CD4-positive, CD25-positive, alpha-beta regulatory T cell (primary cell): ENCODE measurements around the gene MPZL3. TPM values are rescaled to one million over a fixed set of nuclear protein-coding genes. Genes with fewer than 3 reads are reported as not detected.

Experiments used
- ATAC-seq, 2 donors: fragments of 150-1000 bp; cut with Tn5 transposase; one replicate each; pipeline ENCODE4 v1.10.0; 2021; ENCODE audit warnings: low read depth in 2 of 2, moderate number of reproducible peaks in 2 of 2, moderate library complexity in 1 of 2
- DNase-seq, 3 donors: peaks; one replicate each; pipeline versions ENCODE4 v3.0.0 to v3.0.0-alpha.2; 2012 to 2022; ENCODE audit warnings: mixed read lengths in 1 of 3
- H3K27ac ChIP-seq: one replicate; pipeline ENCODE4 v1.7.0; 2013; ENCODE audit warnings: mild to moderate bottlenecking, low read length; ENCODE audit not compliant: insufficient read depth, poor library complexity, severe bottlenecking
- H3K27me3 ChIP-seq: one replicate; pipeline ENCODE4 v1.7.0; 2013; ENCODE audit warnings: low read length; ENCODE audit not compliant: control insufficient read depth, insufficient read depth
- H3K36me3 ChIP-seq: one replicate; pipeline ENCODE4 v1.7.0; 2013; ENCODE audit warnings: mild to moderate bottlenecking, low read length, moderate library complexity; ENCODE audit not compliant: control insufficient read depth, insufficient read depth
- H3K4me1 ChIP-seq: 2 replicates; pipeline ENCODE4 v1.7.0; 2013; ENCODE audit warnings: mild to moderate bottlenecking, low read length; ENCODE audit not compliant: insufficient read depth, control insufficient read depth, poor library complexity, severe bottlenecking
- H3K4me3 ChIP-seq: one replicate; pipeline ENCODE4 v1.7.0; 2013; ENCODE audit warnings: low read depth, mild to moderate bottlenecking, low read length, moderate library complexity
- H3K9me3 ChIP-seq, 2 experiments: 1 replicate in 1 of 2; 2 replicates in 1 of 2; pipeline ENCODE4 v1.7.0; 2013; ENCODE audit warnings: low read length in 2 of 2, mild to moderate bottlenecking in 1 of 2, moderate library complexity in 1 of 2; ENCODE audit not compliant: control insufficient read depth in 2 of 2
- H3K27ac Mint-ChIP-seq, 3 donors: one replicate each; pipeline ENCODE4 v1.8.0; 2020 to 2022; ENCODE audit warnings: mild to moderate bottlenecking in 3 of 3, mixed read lengths in 3 of 3, moderate library complexity in 2 of 3
- H3K27me3 Mint-ChIP-seq: one replicate; pipeline ENCODE4 v1.8.0; 2022; ENCODE audit warnings: mild to moderate bottlenecking, mixed read lengths
- H3K36me3 Mint-ChIP-seq: one replicate; pipeline ENCODE4 v1.8.0; 2020; ENCODE audit warnings: mixed read lengths
- H3K4me1 Mint-ChIP-seq, 4 donors: one replicate each; pipeline ENCODE4 v1.8.0; 2020 to 2022; ENCODE audit warnings: mixed read lengths in 4 of 4, mild to moderate bottlenecking in 1 of 4
- H3K4me3 Mint-ChIP-seq, 4 donors: one replicate each; pipeline ENCODE4 v1.8.0; 2020 to 2022; ENCODE audit warnings: mild to moderate bottlenecking in 4 of 4, mixed read lengths in 4 of 4, moderate library complexity in 3 of 4
- H3K9me3 Mint-ChIP-seq, 7 donors: one replicate each; pipeline ENCODE4 v1.8.0; 2020 to 2022; ENCODE audit warnings: mixed read lengths in 7 of 7, mild to moderate bottlenecking in 3 of 7, moderate library complexity in 2 of 7
- polyA plus RNA-seq, 4 donors: library from polyadenylated mRNA; unstranded; fragments of 300-500 nt; fragmentation: Illumina TruSeq; gene quantifications; one replicate each; pipeline ENCODE4 v1.2.3, GENCODE V29; 2021
- total RNA-seq: library from RNA; stranded (reverse); gene quantifications from one replicate; pipeline ENCODE4 v1.2.3, GENCODE V29; 2022

The MPZL3 gene
- total and polyA plus RNA-seq, 5 donors from 2014 or later: 4.5 to 16.1 (median 6.3) TPM

GRCh38 chr11:118245936-118246562 is 6.1 kb downstream of the MPZL3 start:
- Histone ChIP-seq H3K27me3 (no peaks in the 10 kb centered on the region), H3K4me3 (no peak overlapping the region), H3K9me3 (no peaks in the 10 kb centered on the region), H3K27ac (no peak overlapping the region), H3K36me3 (no peaks in the 10 kb centered on the region), H3K4me1 (peaks cover 39% of the 10 kb centered on the region)
- ATAC-seq (no peak), DNase-seq (no peak)
- peaks cover 18% of the 10 kb centered on the region for H3K36me3 Mint-ChIP-seq
- peak overlapping the region in 1 of 4 donors; percentile 27 for H3K4me3 Mint-ChIP-seq
- H3K27ac Mint-ChIP-seq: peak overlapping the region; percentile 15 to 39 (median 17)
- no peaks in the 10 kb centered on the region for H3K27me3 Mint-ChIP-seq
- peaks cover 0 to 1% (median 0%) of the 10 kb centered on the region in 7 donors for H3K9me3 Mint-ChIP-seq
- H3K4me1 Mint-ChIP-seq: peaks cover 57 to 78% (median 67%) of the 10 kb centered on the region in 4 donors

- no peaks in the 10 kb centered on the region for H3K36me3 ChIP-seq
- no peaks in the 10 kb centered on the region for H3K27me3 Mint-ChIP-seq
- H3K36me3 Mint-ChIP-seq: peaks cover 21% of the 10 kb centered on the region
- peak overlapping the region in 1 of 4 donors; percentile 76 for H3K4me3 Mint-ChIP-seq
- no peaks in the 10 kb centered on the region for H3K27me3 ChIP-seq
- ATAC-seq: no peak
- H3K4me3 ChIP-seq: no peak overlapping the region
- H3K4me1 ChIP-seq: peaks cover 44% of the 10 kb centered on the region
- no peak overlapping the region for H3K27ac ChIP-seq
- H3K9me3 ChIP-seq: no peaks in the 10 kb centered on the region
- H3K4me1 Mint-ChIP-seq: peaks cover 59 to 78% (median 71%) of the 10 kb centered on the region in 4 donors
- H3K27ac Mint-ChIP-seq: peak overlapping the region; percentile 70 to 91 (median 88)
- H3K9me3 Mint-ChIP-seq: peaks cover 0 to 1% (median 0%) of the 10 kb centered on the region in 7 donors
- DNase-seq: no peak
Observed at GRCh38 chr11:118243993-118244762, 8.0 kb downstream of the MPZL3 start.

GRCh38 chr11:118243161-118243560 is 9.0 kb downstream of the MPZL3 start:
- peaks cover 0 to 1% (median 0%) of the 10 kb centered on the region in 7 donors for H3K9me3 Mint-ChIP-seq
- peaks cover 52% of the 10 kb centered on the region for H3K4me1 ChIP-seq
- no peaks in the 10 kb centered on the region for H3K27me3 Mint-ChIP-seq
- ATAC-seq: no peak
- H3K4me1 Mint-ChIP-seq: peaks cover 62 to 84% (median 75%) of the 10 kb centered on the region in 4 donors
- H3K27ac Mint-ChIP-seq: peak overlapping the region; percentile 88 to 95 (median 95)
- peak overlapping the region; percentile 27 for H3K27ac ChIP-seq
- no peak for DNase-seq
- peak overlapping the region in 1 of 4 donors; percentile 76 for H3K4me3 Mint-ChIP-seq
- no peaks in the 10 kb centered on the region for H3K27me3 ChIP-seq
- H3K9me3 ChIP-seq: no peaks in the 10 kb centered on the region
- no peaks in the 10 kb centered on the region for H3K36me3 ChIP-seq
- no peak overlapping the region for H3K4me3 ChIP-seq
- H3K36me3 Mint-ChIP-seq: peaks cover 30% of the 10 kb centered on the region

DNA sequence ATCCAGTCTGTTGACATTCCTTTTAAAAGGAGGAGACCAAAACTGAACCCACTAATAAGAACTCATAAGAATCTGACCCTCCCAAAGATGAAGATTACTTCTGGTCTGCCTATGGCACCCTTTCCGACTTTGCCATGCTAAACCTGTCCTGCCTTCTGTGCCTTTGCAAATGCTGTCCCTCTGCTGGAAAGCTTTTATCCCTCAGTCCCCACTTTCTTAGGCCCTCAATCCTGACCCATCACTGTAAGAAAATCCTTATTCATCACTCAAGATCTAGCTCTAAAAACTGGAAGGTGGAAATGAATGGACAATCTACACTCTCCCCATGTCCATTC is 10.4 kb downstream of the MPZL3 start:
- peak overlapping the region; percentile 72 for H3K27ac ChIP-seq
- H3K4me1 Mint-ChIP-seq: peaks cover 51 to 76% (median 65%) of the 10 kb centered on the region in 4 donors
- peak overlapping the region; percentile 61 to 74 (median 70) for H3K4me3 Mint-ChIP-seq
- peaks cover 49% of the 10 kb centered on the region for H3K4me1 ChIP-seq
- peaks cover 0 to 1% (median 0%) of the 10 kb centered on the region in 7 donors for H3K9me3 Mint-ChIP-seq
- H3K36me3 ChIP-seq: peaks cover 5% of the 10 kb centered on the region
- DNase-seq: no peak
- H3K27ac Mint-ChIP-seq: peak overlapping the region; percentile 88 to 93 (median 89)
- H3K27me3 ChIP-seq: no peaks in the 10 kb centered on the region
- peak overlapping the region; percentile 57 for H3K4me3 ChIP-seq
- peaks cover 27% of the 10 kb centered on the region for H3K36me3 Mint-ChIP-seq
- ATAC-seq: peak in 1 of 2 donors; percentile 4
- no peaks in the 10 kb centered on the region for H3K9me3 ChIP-seq
- H3K27me3 Mint-ChIP-seq: no peaks in the 10 kb centered on the region

- Histone ChIP-seq H3K36me3 (peaks cover 10% of the 10 kb centered on the region), H3K4me3 (peak overlapping the region; percentile 57)
Observed at GRCh38 chr11:118240999-118241763, 11.0 kb downstream of the MPZL3 start.

GRCh38 chr11:118239509-118240205 is 12.5 kb downstream of the MPZL3 start:
- Histone ChIP-seq H3K4me1 (peaks cover 38% of the 10 kb centered on the region), H3K27ac (peak overlapping the region; percentile 48), H3K27me3 (no peaks in the 10 kb centered on the region), H3K9me3 (no peaks in the 10 kb centered on the region), H3K4me3 (peak overlapping the region; percentile 57), H3K36me3 (peaks cover 23% of the 10 kb centered on the region)
- H3K36me3 Mint-ChIP-seq: peaks cover 35% of the 10 kb centered on the region
- H3K4me3 Mint-ChIP-seq: peak overlapping the region in 3 of 4 donors; percentile 36 to 66 (median 48)
- H3K27ac Mint-ChIP-seq: peak overlapping the region in 2 of 3 donors; percentile 27 to 88
- DNase-seq: no peak
- H3K9me3 Mint-ChIP-seq: no peaks in the 10 kb centered on the region
- peaks cover 51 to 66% (median 60%) of the 10 kb centered on the region in 4 donors for H3K4me1 Mint-ChIP-seq
- H3K27me3 Mint-ChIP-seq: no peaks in the 10 kb centered on the region
- ATAC-seq: no peak

More at GRCh38 chr11:118240999-118241763, 11.0 kb downstream of the MPZL3 start:
- H3K27ac Mint-ChIP-seq: peak overlapping the region; percentile 88 to 93 (median 89)
- H3K4me1 Mint-ChIP-seq: peaks cover 51 to 73% (median 63%) of the 10 kb centered on the region in 4 donors
- peak overlapping the region; percentile 72 for H3K27ac ChIP-seq
- H3K27me3 ChIP-seq: no peaks in the 10 kb centered on the region
- no peaks in the 10 kb centered on the region for H3K27me3 Mint-ChIP-seq
- H3K9me3 ChIP-seq: no peaks in the 10 kb centered on the region
- peaks cover 30% of the 10 kb centered on the region for H3K36me3 Mint-ChIP-seq
- DNase-seq (peak; percentile 35 to 88 (median 61)), ATAC-seq (peak; percentile 100)
- peaks cover 0 to 1% (median 0%) of the 10 kb centered on the region in 7 donors for H3K9me3 Mint-ChIP-seq
- H3K4me1 ChIP-seq: peaks cover 43% of the 10 kb centered on the region
- H3K4me3 Mint-ChIP-seq: peak overlapping the region; percentile 61 to 74 (median 70)

- DNase-seq (no peak), ATAC-seq (no peak)
- peak overlapping the region in 2 of 4 donors; percentile 39 to 43 for H3K4me3 Mint-ChIP-seq
- H3K27me3 Mint-ChIP-seq: no peaks in the 10 kb centered on the region
- H3K36me3 ChIP-seq: peaks cover 30% of the 10 kb centered on the region
- peaks cover 45 to 65% (median 54%) of the 10 kb centered on the region in 4 donors for H3K4me1 Mint-ChIP-seq
- no peaks in the 10 kb centered on the region for H3K9me3 Mint-ChIP-seq
- H3K4me3 ChIP-seq: peak overlapping the region; percentile 57
- peaks cover 38% of the 10 kb centered on the region for H3K4me1 ChIP-seq
- H3K27ac ChIP-seq: peak overlapping the region; percentile 48
- no peaks in the 10 kb centered on the region for H3K9me3 ChIP-seq
- no peaks in the 10 kb centered on the region for H3K27me3 ChIP-seq
- H3K36me3 Mint-ChIP-seq: peaks cover 35% of the 10 kb centered on the region
- H3K27ac Mint-ChIP-seq: peak overlapping the region in 2 of 3 donors; percentile 60 to 73
Observed at GRCh38 chr11:118238929-118239328, 13.2 kb downstream of the MPZL3 start.
